GM12874 (cell line): Measurements from ENCODE around the gene SCAI.

Source experiments
- TF ChIP-seq, protein P1 (sequence below): IDR thresholded peaks from 2 replicates; pipeline ENCODE4 v1.5.1; 2011; ENCODE audit warnings: low read depth, mild to moderate bottlenecking, control low read depth, low read length, moderate library complexity; ENCODE audit not compliant: insufficient read depth

SCAI gene

DNA sequence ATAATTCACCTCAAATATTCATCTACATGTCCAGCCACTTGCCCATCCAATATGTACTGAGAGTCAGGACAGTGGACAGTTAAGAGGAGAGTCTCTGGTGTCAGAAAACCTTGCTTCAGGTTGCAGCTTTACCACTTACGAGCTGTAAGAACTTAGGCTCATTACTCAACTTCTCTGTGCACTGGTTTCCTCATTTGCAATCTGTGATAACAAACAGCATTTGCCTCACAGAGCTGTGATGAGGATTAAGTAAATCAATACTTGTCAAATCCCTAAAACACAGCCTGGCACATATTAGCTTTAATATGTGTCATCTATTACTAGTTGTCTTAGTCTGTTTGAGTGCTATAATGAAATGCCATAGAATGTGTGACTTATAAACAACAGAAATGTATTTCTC is 211.0 kb downstream of the SCAI start:
- TF ChIP-seq, protein P1, sequence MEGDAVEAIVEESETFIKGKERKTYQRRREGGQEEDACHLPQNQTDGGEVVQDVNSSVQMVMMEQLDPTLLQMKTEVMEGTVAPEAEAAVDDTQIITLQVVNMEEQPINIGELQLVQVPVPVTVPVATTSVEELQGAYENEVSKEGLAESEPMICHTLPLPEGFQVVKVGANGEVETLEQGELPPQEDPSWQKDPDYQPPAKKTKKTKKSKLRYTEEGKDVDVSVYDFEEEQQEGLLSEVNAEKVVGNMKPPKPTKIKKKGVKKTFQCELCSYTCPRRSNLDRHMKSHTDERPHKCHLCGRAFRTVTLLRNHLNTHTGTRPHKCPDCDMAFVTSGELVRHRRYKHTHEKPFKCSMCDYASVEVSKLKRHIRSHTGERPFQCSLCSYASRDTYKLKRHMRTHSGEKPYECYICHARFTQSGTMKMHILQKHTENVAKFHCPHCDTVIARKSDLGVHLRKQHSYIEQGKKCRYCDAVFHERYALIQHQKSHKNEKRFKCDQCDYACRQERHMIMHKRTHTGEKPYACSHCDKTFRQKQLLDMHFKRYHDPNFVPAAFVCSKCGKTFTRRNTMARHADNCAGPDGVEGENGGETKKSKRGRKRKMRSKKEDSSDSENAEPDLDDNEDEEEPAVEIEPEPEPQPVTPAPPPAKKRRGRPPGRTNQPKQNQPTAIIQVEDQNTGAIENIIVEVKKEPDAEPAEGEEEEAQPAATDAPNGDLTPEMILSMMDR = no peak

DNA sequence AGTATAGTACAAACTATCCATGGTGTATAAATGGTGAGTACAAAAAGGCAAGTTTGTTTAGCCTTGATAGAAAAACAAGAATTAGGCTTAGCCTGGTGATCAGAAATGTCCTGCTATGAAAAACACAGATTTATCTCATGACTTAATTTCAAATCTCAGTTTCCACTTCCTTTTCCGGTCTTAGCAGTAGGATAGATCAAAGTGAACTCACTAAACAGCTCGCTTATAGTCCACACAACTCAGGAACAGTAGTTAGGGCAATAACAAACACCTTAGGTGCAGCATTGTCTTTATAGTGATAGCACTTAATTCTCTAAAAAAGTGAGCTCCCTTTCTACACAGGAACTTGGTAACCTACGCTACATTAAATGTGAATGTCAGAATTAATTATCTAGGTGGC is 213.9 kb downstream of the SCAI start:
- TF ChIP-seq, protein P1 = no peak

DNA sequence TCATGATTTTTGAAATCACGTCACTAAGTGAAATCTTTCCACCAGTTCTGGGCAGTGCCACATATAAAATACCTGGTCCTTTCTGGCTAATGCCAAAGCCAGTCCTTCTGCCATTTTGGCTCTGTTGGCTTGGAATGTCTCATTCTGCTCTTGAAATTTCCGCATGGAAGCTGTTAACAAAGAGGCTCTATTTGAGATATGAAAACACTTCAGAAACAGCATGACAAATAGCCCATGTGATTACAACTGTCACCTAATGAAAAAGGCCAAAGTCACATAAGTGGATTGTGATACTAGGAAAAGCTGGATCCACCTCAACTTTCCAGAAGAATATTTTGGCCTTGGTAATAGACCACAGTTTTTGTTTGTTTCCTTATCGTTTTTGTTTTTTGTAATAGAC is 215.2 kb downstream of the SCAI start:
- TF ChIP-seq, protein P1 = no peak

DNA sequence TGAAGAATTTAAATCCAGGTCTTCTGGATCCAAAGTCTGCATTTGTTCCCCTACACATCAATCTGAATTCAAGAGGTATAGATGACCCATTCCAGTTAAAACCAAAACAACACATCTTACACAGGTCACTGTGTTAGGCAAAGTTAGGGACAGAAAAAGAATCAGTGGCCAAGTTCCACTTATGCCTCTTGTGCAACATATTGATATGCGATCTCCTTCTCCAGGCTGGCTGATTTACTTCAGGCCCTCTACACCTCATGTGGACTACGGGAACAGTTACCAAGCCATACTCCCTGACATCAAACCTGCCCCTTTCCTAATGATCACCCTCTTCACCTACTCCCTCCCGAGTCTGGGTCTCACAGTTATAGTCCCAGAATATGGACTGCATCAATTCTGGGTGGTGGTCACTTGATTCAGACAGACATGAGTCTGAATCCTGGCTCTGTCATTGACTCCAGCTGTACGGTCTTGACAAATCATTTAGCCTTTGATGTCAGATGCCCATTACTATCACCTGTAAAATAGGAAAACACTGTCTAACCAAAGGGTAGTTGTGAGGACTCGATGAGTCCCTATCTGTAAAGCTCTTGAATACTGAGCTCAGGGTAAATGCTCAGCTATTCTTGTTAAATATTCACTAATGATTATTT is 228.4 kb downstream of the SCAI start:
- TF ChIP-seq, protein P1 = no peak

DNA sequence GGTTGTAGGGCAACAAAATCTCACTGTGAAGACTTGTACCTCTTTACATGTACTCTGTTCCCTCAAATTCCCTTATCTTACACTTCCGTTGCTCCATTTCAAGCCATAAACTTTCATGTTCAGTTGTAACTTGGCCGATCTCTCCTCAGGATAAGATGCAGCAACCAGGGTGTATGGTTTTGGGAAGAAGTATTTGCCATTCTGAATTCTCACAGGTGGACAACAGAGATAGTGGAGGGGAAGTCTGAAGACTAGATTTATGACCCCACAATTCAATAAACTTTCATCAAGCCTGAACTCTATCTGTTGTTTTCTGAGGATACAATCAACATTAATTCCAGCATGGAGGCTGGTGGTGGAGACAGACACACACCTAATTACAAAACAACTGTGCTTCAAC is 229.9 kb downstream of the SCAI start:
- TF ChIP-seq, protein P1 = no peak

DNA sequence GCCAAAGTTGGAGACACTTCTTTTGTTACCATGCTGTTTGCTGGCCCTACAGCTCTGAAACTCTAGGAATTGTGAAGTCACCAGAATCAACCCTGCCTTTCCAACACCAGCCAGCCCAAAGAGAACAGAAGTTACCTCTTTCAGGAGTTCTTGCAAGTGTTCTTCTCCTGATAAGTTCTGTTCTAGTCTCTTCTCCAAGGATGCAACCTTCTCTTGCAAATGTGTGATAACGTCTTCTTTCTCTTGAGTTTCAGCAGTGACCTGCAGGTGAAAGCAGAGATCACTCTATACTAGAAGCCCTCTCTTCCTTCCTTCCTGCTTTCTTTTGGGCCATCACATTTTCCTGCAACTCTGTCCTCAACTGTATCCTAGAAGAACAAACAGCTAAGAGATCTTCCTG is 231.6 kb downstream of the SCAI start:
- TF ChIP-seq, protein P1 = no peak

DNA sequence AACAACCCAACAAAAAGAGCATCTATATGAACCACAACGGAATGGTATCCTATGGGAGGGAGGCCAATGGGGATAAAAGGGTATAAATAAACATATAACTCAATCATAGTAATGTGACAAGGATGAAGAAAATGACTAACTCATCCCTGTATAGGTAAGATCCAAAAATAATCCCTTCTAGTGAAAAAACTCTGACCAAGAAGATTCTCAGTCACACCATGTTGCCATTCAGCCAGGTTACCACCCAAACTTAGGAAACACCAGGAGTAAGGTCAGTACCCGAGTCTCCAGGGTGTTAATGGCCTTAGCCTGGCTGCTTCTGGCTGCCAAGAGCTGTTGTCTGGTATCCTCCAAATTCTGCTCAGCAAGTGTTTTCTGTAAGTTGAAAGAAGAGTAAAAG is 235.2 kb downstream of the SCAI start:
- TF ChIP-seq, protein P1 = no peak
